ENCODE measurements around the gene CARS1.

Gene CARS1

DNA sequence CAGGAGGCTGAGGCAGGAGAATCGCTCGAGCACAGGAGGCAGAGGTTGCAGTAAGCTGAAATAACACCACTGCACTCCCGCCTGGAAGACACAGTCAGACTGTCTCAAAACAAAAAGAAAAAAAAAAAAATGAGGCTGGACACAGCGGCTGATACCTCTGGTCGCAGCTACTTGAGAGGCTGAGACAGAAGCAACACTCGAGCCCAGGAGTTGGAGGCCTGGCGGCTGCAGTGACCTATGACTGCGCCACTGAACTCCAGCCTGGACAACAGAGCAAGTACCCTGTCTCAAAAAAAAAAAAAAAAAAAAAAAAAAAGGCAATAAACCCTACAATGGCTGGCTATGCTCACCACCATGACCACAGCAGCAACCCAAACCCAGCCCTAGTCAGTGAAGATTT, 76.1 kb downstream of the CARS1 start:
- H3K27ac ChIP-seq (ENCODE audit: low read depth in 2 of 2, low read length in 2 of 2), result no peak overlapping the region
- H3K4me1 ChIP-seq (ENCODE audit: control insufficient read depth in 2 of 2, insufficient read depth in 2 of 2, low read length in 2 of 2), result no peaks in the 10 kb centered on the region
- H3K27me3 ChIP-seq (ENCODE audit: control insufficient read depth in 2 of 2, insufficient read depth in 2 of 2, low read length in 2 of 2), result no peaks in the 10 kb centered on the region
- H3K9me3 ChIP-seq (ENCODE audit: control insufficient read depth in 2 of 2, low read length in 2 of 2), result no peaks in the 10 kb centered on the region
- H3K36me3 ChIP-seq (ENCODE audit: control insufficient read depth in 2 of 2, insufficient read depth in 2 of 2, low read length in 2 of 2), result peaks cover 18 to 28% of the 10 kb centered on the region in 2 donors
- no peak overlapping the region for H3K4me3 ChIP-seq (ENCODE audit: low read length in 2 of 2)
- no peak overlapping the region for H3K9ac ChIP-seq (ENCODE audit: low read depth in 1 of 2, low read length in 2 of 2)

DNA sequence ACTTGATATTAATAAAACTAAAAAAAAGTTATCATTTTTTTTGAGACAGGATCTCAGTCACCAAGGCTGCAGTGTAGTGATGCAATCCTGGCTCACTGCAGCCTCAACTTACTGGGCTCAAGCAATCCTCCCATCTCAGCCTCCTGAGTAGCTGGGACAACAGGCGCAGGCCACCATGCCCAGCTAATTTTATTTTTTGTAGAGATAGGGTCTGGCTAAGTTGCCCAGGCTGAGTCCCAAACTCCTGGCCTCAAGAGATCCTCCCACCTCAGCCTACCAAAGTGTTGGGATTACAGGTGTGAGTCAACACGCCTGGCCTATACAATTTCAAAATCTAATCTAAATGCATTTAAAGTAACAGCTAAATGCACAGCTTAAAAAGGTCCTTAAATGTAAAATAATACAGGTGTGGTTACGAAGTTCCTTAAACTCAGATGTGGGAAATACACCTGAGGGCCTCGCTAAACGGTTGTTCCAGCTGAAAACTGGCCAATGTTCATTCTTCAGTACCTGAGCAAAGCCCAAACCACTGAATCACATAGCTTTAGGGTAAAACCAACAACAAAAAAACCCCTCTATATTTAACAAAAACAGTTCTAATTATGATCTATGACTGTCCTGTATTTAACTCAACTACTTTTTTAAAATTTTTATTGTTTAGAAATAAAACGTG, 76.9 kb downstream of the CARS1 start:
- H3K4me3 ChIP-seq (ENCODE audit: low read length in 2 of 2), result no peak overlapping the region
- no peak overlapping the region for H3K9ac ChIP-seq (ENCODE audit: low read depth in 1 of 2, low read length in 2 of 2)
- no peak overlapping the region for H3K27ac ChIP-seq (ENCODE audit: low read depth in 2 of 2, low read length in 2 of 2)
- H3K36me3 ChIP-seq (ENCODE audit: control insufficient read depth in 2 of 2, insufficient read depth in 2 of 2, low read length in 2 of 2), result peaks cover 24 to 35% of the 10 kb centered on the region in 2 donors
- no peaks in the 10 kb centered on the region for H3K9me3 ChIP-seq (ENCODE audit: control insufficient read depth in 2 of 2, low read length in 2 of 2)
- no peaks in the 10 kb centered on the region for H3K4me1 ChIP-seq (ENCODE audit: control insufficient read depth in 2 of 2, insufficient read depth in 2 of 2, low read length in 2 of 2)
- no peaks in the 10 kb centered on the region for H3K27me3 ChIP-seq (ENCODE audit: control insufficient read depth in 2 of 2, insufficient read depth in 2 of 2, low read length in 2 of 2)

GRCh38 chr11:2977113-2977512, 80.1 kb downstream of the CARS1 start:
- no peak overlapping the region for H3K4me3 ChIP-seq (ENCODE audit: low read length in 2 of 2)
- H3K36me3 ChIP-seq (ENCODE audit: control insufficient read depth in 2 of 2, insufficient read depth in 2 of 2, low read length in 2 of 2), result peaks cover 49 to 64% of the 10 kb centered on the region in 2 donors
- no peaks in the 10 kb centered on the region for H3K9me3 ChIP-seq (ENCODE audit: control insufficient read depth in 2 of 2, low read length in 2 of 2)

GRCh38 chr11:2976294-2977063, 80.7 kb downstream of the CARS1 start:
- no peak overlapping the region for H3K9ac ChIP-seq (ENCODE audit: low read depth in 1 of 2, low read length in 2 of 2)
- no peak overlapping the region for H3K27ac ChIP-seq (ENCODE audit: low read depth in 2 of 2, low read length in 2 of 2)
- H3K9me3 ChIP-seq (ENCODE audit: control insufficient read depth in 2 of 2, low read length in 2 of 2), result no peaks in the 10 kb centered on the region
- no peak overlapping the region for H3K4me3 ChIP-seq (ENCODE audit: low read length in 2 of 2)
- peaks cover 55 to 70% of the 10 kb centered on the region in 2 donors for H3K36me3 ChIP-seq (ENCODE audit: control insufficient read depth in 2 of 2, insufficient read depth in 2 of 2, low read length in 2 of 2)
- H3K4me1 ChIP-seq (ENCODE audit: control insufficient read depth in 2 of 2, insufficient read depth in 2 of 2, low read length in 2 of 2), result no peaks in the 10 kb centered on the region
- no peaks in the 10 kb centered on the region for H3K27me3 ChIP-seq (ENCODE audit: control insufficient read depth in 2 of 2, insufficient read depth in 2 of 2, low read length in 2 of 2)

More at GRCh38 chr11:2977113-2977512, 80.1 kb downstream of the CARS1 start:
- no peaks in the 10 kb centered on the region for H3K4me1 ChIP-seq (ENCODE audit: control insufficient read depth in 2 of 2, insufficient read depth in 2 of 2, low read length in 2 of 2)
- no peaks in the 10 kb centered on the region for H3K27me3 ChIP-seq (ENCODE audit: control insufficient read depth in 2 of 2, insufficient read depth in 2 of 2, low read length in 2 of 2)
- no peak overlapping the region for H3K9ac ChIP-seq (ENCODE audit: low read depth in 1 of 2, low read length in 2 of 2)
- H3K27ac ChIP-seq (ENCODE audit: low read depth in 2 of 2, low read length in 2 of 2), result no peak overlapping the region

- H3K36me3 ChIP-seq (ENCODE audit: control insufficient read depth in 2 of 2, insufficient read depth in 2 of 2, low read length in 2 of 2), result peaks cover 63 to 78% of the 10 kb centered on the region in 2 donors
- no peaks in the 10 kb centered on the region for H3K27me3 ChIP-seq (ENCODE audit: control insufficient read depth in 2 of 2, insufficient read depth in 2 of 2, low read length in 2 of 2)
These were observed 81.6 kb downstream of the CARS1 start for GRCh38 chr11:2975594-2975993.

GRCh38 chr11:2974272-2974671, 83.0 kb downstream of the CARS1 start:
- no peaks in the 10 kb centered on the region for H3K4me1 ChIP-seq (ENCODE audit: control insufficient read depth in 2 of 2, insufficient read depth in 2 of 2, low read length in 2 of 2)
- H3K27ac ChIP-seq (ENCODE audit: low read depth in 2 of 2, low read length in 2 of 2), result no peak overlapping the region
- peaks cover 76 to 91% of the 10 kb centered on the region in 2 donors for H3K36me3 ChIP-seq (ENCODE audit: control insufficient read depth in 2 of 2, insufficient read depth in 2 of 2, low read length in 2 of 2)
- H3K27me3 ChIP-seq (ENCODE audit: control insufficient read depth in 2 of 2, insufficient read depth in 2 of 2, low read length in 2 of 2), result no peaks in the 10 kb centered on the region
- H3K9ac ChIP-seq (ENCODE audit: low read depth in 1 of 2, low read length in 2 of 2), result no peak overlapping the region
- no peaks in the 10 kb centered on the region for H3K9me3 ChIP-seq (ENCODE audit: control insufficient read depth in 2 of 2, low read length in 2 of 2)
- H3K4me3 ChIP-seq (ENCODE audit: low read length in 2 of 2), result no peak overlapping the region

More at GRCh38 chr11:2975594-2975993, 81.6 kb downstream of the CARS1 start:
- Histone ChIP-seq H3K4me1 (ENCODE audit: control insufficient read depth in 2 of 2, insufficient read depth in 2 of 2, low read length in 2 of 2) (no peaks in the 10 kb centered on the region), H3K9me3 (ENCODE audit: control insufficient read depth in 2 of 2, low read length in 2 of 2) (no peaks in the 10 kb centered on the region), H3K27ac (ENCODE audit: low read depth in 2 of 2, low read length in 2 of 2) (no peak overlapping the region), H3K9ac (ENCODE audit: low read depth in 1 of 2, low read length in 2 of 2) (no peak overlapping the region), H3K4me3 (ENCODE audit: low read length in 2 of 2) (no peak overlapping the region)

- Histone ChIP-seq H3K4me1 (ENCODE audit: control insufficient read depth in 2 of 2, insufficient read depth in 2 of 2, low read length in 2 of 2) (no peaks in the 10 kb centered on the region), H3K9me3 (ENCODE audit: control insufficient read depth in 2 of 2, low read length in 2 of 2) (no peaks in the 10 kb centered on the region), H3K9ac (ENCODE audit: low read depth in 1 of 2, low read length in 2 of 2) (no peak overlapping the region), H3K36me3 (ENCODE audit: control insufficient read depth in 2 of 2, insufficient read depth in 2 of 2, low read length in 2 of 2) (peaks cover 85 to 94% of the 10 kb centered on the region in 2 donors), H3K4me3 (ENCODE audit: low read length in 2 of 2) (no peak overlapping the region), H3K27ac (ENCODE audit: low read depth in 2 of 2, low read length in 2 of 2) (no peak overlapping the region), H3K27me3 (ENCODE audit: control insufficient read depth in 2 of 2, insufficient read depth in 2 of 2, low read length in 2 of 2) (no peaks in the 10 kb centered on the region)
These were observed 88.8 kb downstream of the CARS1 start for GRCh38 chr11:2968341-2968900.

- Histone ChIP-seq H3K36me3 (ENCODE audit: control insufficient read depth in 2 of 2, insufficient read depth in 2 of 2, low read length in 2 of 2) (peaks cover 76 to 78% of the 10 kb centered on the region in 2 donors), H3K4me3 (ENCODE audit: low read length in 2 of 2) (no peak overlapping the region), H3K27ac (ENCODE audit: low read depth in 2 of 2, low read length in 2 of 2) (no peak overlapping the region), H3K9me3 (ENCODE audit: control insufficient read depth in 2 of 2, low read length in 2 of 2) (no peaks in the 10 kb centered on the region), H3K27me3 (ENCODE audit: control insufficient read depth in 2 of 2, insufficient read depth in 2 of 2, low read length in 2 of 2) (no peaks in the 10 kb centered on the region), H3K9ac (ENCODE audit: low read depth in 1 of 2, low read length in 2 of 2) (no peak overlapping the region), H3K4me1 (ENCODE audit: control insufficient read depth in 2 of 2, insufficient read depth in 2 of 2, low read length in 2 of 2) (no peaks in the 10 kb centered on the region)
These were observed 92.4 kb downstream of the CARS1 start for GRCh38 chr11:2964782-2965181.

DNA sequence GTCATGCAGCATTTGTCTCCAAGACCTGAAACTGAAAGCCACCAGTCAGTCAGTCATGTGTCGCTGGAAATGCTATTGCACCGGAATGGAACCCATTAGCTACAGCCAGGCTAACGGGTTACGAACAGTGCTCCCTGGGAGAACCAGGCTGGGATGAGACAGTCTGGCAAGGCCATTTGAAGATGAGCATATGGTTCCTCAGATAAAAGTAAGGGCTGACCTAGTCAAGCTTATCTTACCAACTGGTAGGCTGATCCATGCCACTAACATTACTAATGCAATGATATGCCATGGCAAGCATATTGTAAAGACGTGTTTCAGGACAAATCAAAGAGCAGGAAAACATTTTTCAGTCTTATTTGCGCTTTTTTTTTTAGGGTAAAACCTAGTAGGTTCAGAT, 93.5 kb downstream of the CARS1 start:
- H3K9me3 ChIP-seq (ENCODE audit: control insufficient read depth in 2 of 2, low read length in 2 of 2), result no peaks in the 10 kb centered on the region
- H3K27me3 ChIP-seq (ENCODE audit: control insufficient read depth in 2 of 2, insufficient read depth in 2 of 2, low read length in 2 of 2), result no peaks in the 10 kb centered on the region
- H3K9ac ChIP-seq (ENCODE audit: low read depth in 1 of 2, low read length in 2 of 2), result no peak overlapping the region
- H3K27ac ChIP-seq (ENCODE audit: low read depth in 2 of 2, low read length in 2 of 2), result no peak overlapping the region
- H3K4me3 ChIP-seq (ENCODE audit: low read length in 2 of 2), result no peak overlapping the region
- peaks cover 76 to 79% of the 10 kb centered on the region in 2 donors for H3K36me3 ChIP-seq (ENCODE audit: control insufficient read depth in 2 of 2, insufficient read depth in 2 of 2, low read length in 2 of 2)
- H3K4me1 ChIP-seq (ENCODE audit: control insufficient read depth in 2 of 2, insufficient read depth in 2 of 2, low read length in 2 of 2), result no peaks in the 10 kb centered on the region

DNA sequence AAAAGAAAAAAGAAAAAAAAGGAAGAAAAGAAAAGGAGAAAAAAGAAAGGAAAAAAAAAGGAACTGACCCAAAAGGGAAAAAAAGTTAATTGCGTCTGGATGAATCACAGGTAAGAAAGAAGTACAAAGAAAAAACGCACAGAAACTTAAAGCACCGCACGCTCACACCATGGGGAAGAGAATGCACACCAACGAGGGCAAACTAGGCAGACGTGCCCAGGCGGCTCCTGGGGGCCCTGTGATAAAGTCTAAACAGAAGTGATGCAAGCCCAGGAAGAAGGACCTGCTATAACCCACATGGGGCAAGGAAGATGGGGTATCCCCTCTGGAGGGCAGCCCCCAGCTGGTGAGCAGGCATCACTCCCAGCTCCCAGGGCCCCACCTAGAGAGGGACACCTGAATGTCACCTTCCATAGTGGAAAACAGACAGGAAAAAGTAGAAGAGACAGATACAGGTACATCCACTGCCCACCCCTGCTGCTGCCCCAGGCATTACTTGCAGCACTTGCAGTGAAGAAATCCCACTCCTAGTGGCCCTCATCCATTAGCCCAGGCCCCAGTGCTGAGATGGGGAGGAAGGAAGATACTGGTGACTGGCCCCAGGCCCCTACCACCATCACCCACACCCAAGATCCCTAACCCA, 94.0 kb downstream of the CARS1 start:
- no peaks in the 10 kb centered on the region for H3K27me3 ChIP-seq (ENCODE audit: control insufficient read depth in 2 of 2, insufficient read depth in 2 of 2, low read length in 2 of 2)
- no peaks in the 10 kb centered on the region for H3K9me3 ChIP-seq (ENCODE audit: control insufficient read depth in 2 of 2, low read length in 2 of 2)
- H3K27ac ChIP-seq (ENCODE audit: low read depth in 2 of 2, low read length in 2 of 2), result no peak overlapping the region
- no peaks in the 10 kb centered on the region for H3K4me1 ChIP-seq (ENCODE audit: control insufficient read depth in 2 of 2, insufficient read depth in 2 of 2, low read length in 2 of 2)
- peaks cover 76 to 79% of the 10 kb centered on the region in 2 donors for H3K36me3 ChIP-seq (ENCODE audit: control insufficient read depth in 2 of 2, insufficient read depth in 2 of 2, low read length in 2 of 2)
- H3K9ac ChIP-seq (ENCODE audit: low read depth in 1 of 2, low read length in 2 of 2), result no peak overlapping the region
- no peak overlapping the region for H3K4me3 ChIP-seq (ENCODE audit: low read length in 2 of 2)
